Uterus (tissue), 4 donors: ENCODE data around the gene EFNB3. TPM values are rescaled to one million over a fixed set of nuclear protein-coding genes. Genes with fewer than 3 reads are reported as not detected.
A peak's percentile ranks its signal among the peaks of the same experiment; 100 is the strongest.

Experiments used
- DNase-seq, 2 donors: peaks; one replicate each; pipeline ENCODE4 v3.0.0-alpha.2; 2019 to 2020
- H3K27ac ChIP-seq, 2 donors: fragments of 200-600 bp; sonication (generic); 1 replicate in 1 of 2; 2 replicates in 1 of 2; pipeline ENCODE4 v1.5.1; 2016 to 2018
- H3K27me3 ChIP-seq, 2 donors: fragments of 200-600 bp; sonication (generic); one replicate each; pipeline ENCODE4 v1.5.1; 2018 to 2019; ENCODE audit warnings: control low read depth in 1 of 2
- H3K36me3 ChIP-seq, 2 donors: fragments of 200-600 bp; sonication (generic); one replicate each; pipeline ENCODE4 v1.5.1; 2019; ENCODE audit warnings: control low read depth in 1 of 2
- H3K4me1 ChIP-seq, 2 donors: fragments of 200-600 bp; sonication (generic); one replicate each; pipeline ENCODE4 v1.5.1; 2018 to 2019; ENCODE audit warnings: control low read depth in 1 of 2
- H3K4me3 ChIP-seq, 2 donors: fragments of 200-600 bp; sonication (generic); 1 replicate in 1 of 2; 2 replicates in 1 of 2; pipeline ENCODE4 v1.5.1; 2018 to 2019; ENCODE audit warnings: mild to moderate bottlenecking in 1 of 2
- H3K9me3 ChIP-seq, 2 donors: fragments of 200-600 bp; sonication (generic); one replicate each; pipeline ENCODE4 v1.5.1; 2019; ENCODE audit warnings: control low read depth in 1 of 2
- POLR2A ChIP-seq, 2 donors: fragments of 450-650 bp; IDR thresholded peaks; one replicate each; pipeline ENCODE4 v1.6.1; 2016; ENCODE audit warnings: antibody characterized with exemption in 2 of 2, mild to moderate bottlenecking in 1 of 2, moderate library complexity in 1 of 2
- intact Hi-C: fragments of 100-400 bp; cut with DNase I; formaldehyde crosslinking; loops from one replicate; pipeline ENCODE4 v1.15.1; 2023; ENCODE audit warnings: low total_unique reads
- total RNA-seq, 4 donors: library from RNA; depleted of rRNA in 3 of 4; stranded (reverse); fragments of >200 nt in 3 of 4; gene quantifications; one replicate each; pipeline versions ENCODE4 v1.1.0 to v1.2.4, GENCODE V29; 2014 to 2023
- TF ChIP-seq, protein P1 (sequence below), 4 experiments: fragments of 200-600 bp in 2 of 4; fragments of 450-650 bp in 2 of 4; sonication (generic) in 2 of 4; IDR thresholded peaks; one replicate each; pipeline ENCODE4 v1.5.1; 2016 to 2019; ENCODE audit warnings: antibody characterized with exemption in 4 of 4, mild to moderate bottlenecking in 2 of 4, moderate library complexity in 1 of 4
- donor health status: DM: yes; HTN: yes; CAD: no.

Gene EFNB3
- total RNA-seq, 4 donors from 2014 or later, result 0.26 to 13.1 (median 5.6) TPM

GRCh38 chr17:7705269-7706255 lies 560 bp downstream of the EFNB3 start:
- TF ChIP-seq, protein P1, sequence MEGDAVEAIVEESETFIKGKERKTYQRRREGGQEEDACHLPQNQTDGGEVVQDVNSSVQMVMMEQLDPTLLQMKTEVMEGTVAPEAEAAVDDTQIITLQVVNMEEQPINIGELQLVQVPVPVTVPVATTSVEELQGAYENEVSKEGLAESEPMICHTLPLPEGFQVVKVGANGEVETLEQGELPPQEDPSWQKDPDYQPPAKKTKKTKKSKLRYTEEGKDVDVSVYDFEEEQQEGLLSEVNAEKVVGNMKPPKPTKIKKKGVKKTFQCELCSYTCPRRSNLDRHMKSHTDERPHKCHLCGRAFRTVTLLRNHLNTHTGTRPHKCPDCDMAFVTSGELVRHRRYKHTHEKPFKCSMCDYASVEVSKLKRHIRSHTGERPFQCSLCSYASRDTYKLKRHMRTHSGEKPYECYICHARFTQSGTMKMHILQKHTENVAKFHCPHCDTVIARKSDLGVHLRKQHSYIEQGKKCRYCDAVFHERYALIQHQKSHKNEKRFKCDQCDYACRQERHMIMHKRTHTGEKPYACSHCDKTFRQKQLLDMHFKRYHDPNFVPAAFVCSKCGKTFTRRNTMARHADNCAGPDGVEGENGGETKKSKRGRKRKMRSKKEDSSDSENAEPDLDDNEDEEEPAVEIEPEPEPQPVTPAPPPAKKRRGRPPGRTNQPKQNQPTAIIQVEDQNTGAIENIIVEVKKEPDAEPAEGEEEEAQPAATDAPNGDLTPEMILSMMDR (IDR thresholded peaks at IDR 0.05), result no peak
- no peak for TF ChIP-seq POLR2A (IDR thresholded peaks at IDR 0.05)
- no peaks in the 10 kb centered on the region for H3K27me3 ChIP-seq
- peak overlapping the region; percentile 22 to 34 for H3K27ac ChIP-seq
- intact Hi-C loops, result no loop called here
- peaks cover 0 to 17% of the 10 kb centered on the region in 2 donors for H3K4me1 ChIP-seq
- DNase-seq, result no peak
- no peaks in the 10 kb centered on the region for H3K36me3 ChIP-seq
- peak overlapping the region; percentile 31 to 44 for H3K4me3 ChIP-seq
- H3K9me3 ChIP-seq, result no peaks in the 10 kb centered on the region

GRCh38 chr17:7706631-7707354 lies 1.8 kb downstream of the EFNB3 start:
- TF ChIP-seq, protein P1 (IDR thresholded peaks at IDR 0.05), result no peak
- TF ChIP-seq POLR2A (IDR thresholded peaks at IDR 0.05), result no peak
- Histone ChIP-seq H3K27ac (no peak overlapping the region), H3K4me1 (peaks cover 0 to 17% of the 10 kb centered on the region in 2 donors), H3K9me3 (no peaks in the 10 kb centered on the region), H3K27me3 (no peaks in the 10 kb centered on the region), H3K4me3 (no peak overlapping the region), H3K36me3 (no peaks in the 10 kb centered on the region)
- intact Hi-C loops, result no loop called here
- DNase-seq, result no peak

DNA sequence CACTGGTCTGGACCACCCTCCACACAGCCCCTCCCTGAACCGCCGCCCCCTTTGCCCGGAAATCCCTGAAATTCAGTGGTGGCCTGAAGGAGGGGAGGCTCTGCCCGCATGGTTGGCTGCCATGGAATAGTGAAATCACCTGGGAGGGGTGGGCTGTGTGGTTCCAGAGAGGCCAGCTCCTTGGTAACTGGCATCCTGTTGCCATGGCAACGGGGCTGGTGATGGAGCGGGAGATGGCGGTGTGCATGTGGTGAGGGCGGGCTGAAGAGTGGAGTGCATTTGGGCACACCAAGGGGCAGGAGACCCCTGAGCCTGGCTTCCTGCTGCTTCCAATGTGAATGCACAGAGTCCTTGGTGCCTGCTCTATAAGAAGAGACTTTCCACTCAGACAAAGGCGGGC lies 2.4 kb downstream of the EFNB3 start:
- no peak for TF ChIP-seq POLR2A (IDR thresholded peaks at IDR 0.05)
- Histone ChIP-seq H3K27ac (no peak overlapping the region), H3K27me3 (no peaks in the 10 kb centered on the region), H3K4me1 (peaks cover 0 to 17% of the 10 kb centered on the region in 2 donors), H3K36me3 (no peaks in the 10 kb centered on the region), H3K9me3 (no peaks in the 10 kb centered on the region), H3K4me3 (no peak overlapping the region)
- intact Hi-C loops, result no loop called here
- DNase-seq, result no peak

DNA sequence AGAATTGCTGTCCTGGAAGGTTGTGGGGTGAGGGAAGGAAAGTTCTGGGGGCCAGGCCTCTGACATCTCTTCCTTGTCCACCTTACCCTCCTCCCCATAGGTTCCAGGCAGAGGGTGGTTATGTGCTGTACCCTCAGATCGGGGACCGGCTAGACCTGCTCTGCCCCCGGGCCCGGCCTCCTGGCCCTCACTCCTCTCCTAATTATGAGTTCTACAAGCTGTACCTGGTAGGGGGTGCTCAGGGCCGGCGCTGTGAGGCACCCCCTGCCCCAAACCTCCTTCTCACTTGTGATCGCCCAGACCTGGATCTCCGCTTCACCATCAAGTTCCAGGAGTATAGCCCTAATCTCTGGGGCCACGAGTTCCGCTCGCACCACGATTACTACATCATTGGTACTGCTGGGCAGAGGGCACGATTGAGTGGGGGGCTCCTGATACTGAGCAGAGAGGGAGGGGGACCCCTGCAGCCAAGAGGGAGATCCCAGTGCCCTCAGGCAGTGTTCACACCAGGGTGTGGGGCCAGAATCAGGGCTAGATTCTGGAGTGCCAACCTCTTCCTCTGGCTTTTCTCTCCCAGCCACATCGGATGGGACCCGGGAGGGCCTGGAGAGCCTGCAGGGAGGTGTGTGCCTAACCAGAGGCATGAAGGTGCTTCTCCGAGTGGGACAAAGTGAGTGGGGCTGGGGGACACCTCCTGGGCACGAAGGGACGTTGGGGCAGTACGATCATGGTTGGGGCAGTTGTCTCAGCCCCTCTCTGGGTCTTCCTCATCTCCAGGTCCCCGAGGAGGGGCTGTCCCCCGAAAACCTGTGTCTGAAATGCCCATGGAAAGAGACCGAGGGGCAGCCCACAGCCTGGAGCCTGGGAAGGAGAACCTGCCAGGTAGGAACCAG lies 3.1 kb downstream of the EFNB3 start:
- DNase-seq, result no peak
- intact Hi-C loops, result no loop called here
- Histone ChIP-seq H3K36me3 (no peaks in the 10 kb centered on the region), H3K4me3 (no peak overlapping the region), H3K27me3 (no peaks in the 10 kb centered on the region), H3K4me1 (peaks cover 0 to 17% of the 10 kb centered on the region in 2 donors), H3K27ac (no peak overlapping the region), H3K9me3 (no peaks in the 10 kb centered on the region)
- no peak for TF ChIP-seq POLR2A (IDR thresholded peaks at IDR 0.05)
- TF ChIP-seq, protein P1 (IDR thresholded peaks at IDR 0.05), result no peak

- no peak overlapping the region for H3K27ac ChIP-seq
- intact Hi-C loops, result no loop called here
- H3K27me3 ChIP-seq, result no peaks in the 10 kb centered on the region
- H3K9me3 ChIP-seq, result no peaks in the 10 kb centered on the region
- peaks cover 0 to 13% of the 10 kb centered on the region in 2 donors for H3K4me1 ChIP-seq
- TF ChIP-seq, protein P1 (IDR thresholded peaks at IDR 0.05), result no peak
- no peak for TF ChIP-seq POLR2A (IDR thresholded peaks at IDR 0.05)
- no peak overlapping the region for H3K4me3 ChIP-seq
- DNase-seq, result no peak
- H3K36me3 ChIP-seq, result no peaks in the 10 kb centered on the region
Observed at GRCh38 chr17:7709031-7709430, 4.0 kb downstream of the EFNB3 start.
